K562 (cell line): ENCODE results near the gene DST.
"Not testable (repeated sequence)": the region's sequence is repeated elsewhere in the genome, so short reads cannot be mapped to it uniquely, and the experiment has no call there.

Experiments
- EGR1 ChIP-seq: fragments of 450-650 bp; conservative IDR thresholded peaks from 2 replicates; pipeline ENCODE4 v1.6.1; 2017; ENCODE audit warnings: mild to moderate bottlenecking
- ELF4 ChIP-seq: fragments of 450-650 bp; formaldehyde crosslinking; IDR thresholded peaks from 2 replicates; pipeline ENCODE4 v1.4.0; 2022; ENCODE audit warnings: missing genetic modification characterization
- MAFG ChIP-seq: fragments of 450-650 bp; conservative IDR thresholded peaks from 2 replicates; pipeline ENCODE4 v1.6.1; 2016; ENCODE audit warnings: missing genetic modification characterization, missing compliant biosample characterization
- NUFIP1 ChIP-seq: fragments of 450-650 bp; IDR thresholded peaks from 2 replicates; pipeline ENCODE4 v1.6.1; 2018; ENCODE audit not compliant: partially characterized antibody
- RNF2 ChIP-seq: sonication (generic); IDR thresholded peaks from 2 replicates; pipeline ENCODE4 v1.6.1; 2016
- SIN3A ChIP-seq, 2 experiments: fragments of 150-350 bp in 1 of 2; IDR thresholded peaks; 2 replicates each; pipeline ENCODE4 v1.6.1; 2011 to 2016; ENCODE audit warnings: borderline replicate concordance in 2 of 2, low read depth in 2 of 2, low read length in 2 of 2, mild to moderate bottlenecking in 2 of 2, moderate library complexity in 2 of 2; ENCODE audit not compliant: control insufficient read depth in 1 of 2
- STAG1 ChIP-seq: sonication (generic); formaldehyde crosslinking; IDR thresholded peaks from 2 replicates; pipeline ENCODE4 v1.5.0; 2020; ENCODE audit warnings: missing genetic modification reagents, borderline replicate concordance
- ZBTB17 ChIP-seq: fragments of 450-650 bp; formaldehyde crosslinking; IDR thresholded peaks from 2 replicates; pipeline ENCODE4 v1.4.0; 2020; ENCODE audit warnings: mild to moderate bottlenecking
- ZNF384 ChIP-seq: IDR thresholded peaks from 2 replicates; pipeline ENCODE4 v1.6.1; 2012; ENCODE audit warnings: low read depth, low read length, improper control_type of control experiment
- ZNF830 ChIP-seq: fragments of 250-450 bp; sonication (Bioruptor Pico); IDR thresholded peaks from 2 replicates; pipeline ENCODE4 v1.5.0; 2021; ENCODE audit warnings: mild to moderate bottlenecking
- TF ChIP-seq, protein P1 (sequence below): sonication (generic); formaldehyde crosslinking; IDR thresholded peaks from 2 replicates; pipeline ENCODE4 v1.8.1; 2022; ENCODE audit warnings: missing genetic modification reagents

DNA sequence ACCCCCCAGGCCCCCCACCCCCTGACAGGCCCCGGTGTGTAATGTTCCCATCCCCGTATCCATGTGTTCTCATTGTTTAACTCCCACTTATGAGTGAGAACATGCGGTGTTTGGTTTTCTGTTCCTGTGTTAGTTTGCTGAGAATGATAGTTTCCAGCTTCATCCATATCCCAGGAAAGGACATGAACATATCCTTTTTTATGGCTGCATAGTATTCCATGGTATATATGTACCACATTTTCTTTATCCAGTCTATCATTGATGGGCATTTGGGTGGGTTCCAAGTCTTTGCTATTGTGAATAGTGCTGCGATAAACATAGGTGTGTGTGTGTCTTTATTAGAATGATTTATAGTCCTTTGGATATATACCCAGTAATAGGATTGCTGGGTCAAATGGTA, 80.0 kb downstream of the DST start:
- not testable (repeated sequence) for TF ChIP-seq MAFG (tag); ZBTB17 (CRISPR knock-in tag); EGR1; RNF2; ELF4 (CRISPR knock-in tag); ZNF830 (CRISPR knock-in tag); SIN3A (IDR thresholded peaks at IDR 0.05; ENCODE audit: borderline replicate concordance in 2 of 2, control insufficient read depth in 1 of 2, low read depth in 2 of 2, low read length in 2 of 2); STAG1; ZNF384; NUFIP1
- TF ChIP-seq, protein P1, sequence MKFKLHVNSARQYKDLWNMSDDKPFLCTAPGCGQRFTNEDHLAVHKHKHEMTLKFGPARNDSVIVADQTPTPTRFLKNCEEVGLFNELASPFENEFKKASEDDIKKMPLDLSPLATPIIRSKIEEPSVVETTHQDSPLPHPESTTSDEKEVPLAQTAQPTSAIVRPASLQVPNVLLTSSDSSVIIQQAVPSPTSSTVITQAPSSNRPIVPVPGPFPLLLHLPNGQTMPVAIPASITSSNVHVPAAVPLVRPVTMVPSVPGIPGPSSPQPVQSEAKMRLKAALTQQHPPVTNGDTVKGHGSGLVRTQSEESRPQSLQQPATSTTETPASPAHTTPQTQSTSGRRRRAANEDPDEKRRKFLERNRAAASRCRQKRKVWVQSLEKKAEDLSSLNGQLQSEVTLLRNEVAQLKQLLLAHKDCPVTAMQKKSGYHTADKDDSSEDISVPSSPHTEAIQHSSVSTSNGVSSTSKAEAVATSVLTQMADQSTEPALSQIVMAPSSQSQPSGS = not testable (repeated sequence)
